Endothelial cell of umbilical vein (primary cell): ENCODE results near the gene COG2.

Experiments
- EZH2 ChIP-seq: IDR thresholded peaks from 2 replicates; pipeline ENCODE4 v1.6.1; 2012; ENCODE audit warnings: borderline replicate concordance, low read depth, mild to moderate bottlenecking, moderate library complexity, low read length, inconsistent platforms; ENCODE audit not compliant: severe bottlenecking
- FOS ChIP-seq: IDR thresholded peaks from 2 replicates; pipeline ENCODE4 v1.6.1; 2011; ENCODE audit warnings: mild to moderate bottlenecking, low read length, moderate library complexity, borderline replicate concordance; ENCODE audit not compliant: insufficient read depth
- GATA2 ChIP-seq: IDR thresholded peaks from 2 replicates; pipeline ENCODE4 v1.7.0; 2011; ENCODE audit warnings: low read depth, mild to moderate bottlenecking, moderate library complexity, mixed read lengths, low read length; ENCODE audit not compliant: insufficient read length, insufficient read depth
- JUN ChIP-seq: IDR thresholded peaks from 2 replicates; pipeline ENCODE4 v1.6.1; 2011; ENCODE audit warnings: borderline replicate concordance, low read depth; ENCODE audit not compliant: insufficient read length, insufficient read depth
- MAX ChIP-seq: IDR thresholded peaks from 2 replicates; pipeline ENCODE4 v1.6.1; 2011; ENCODE audit not compliant: insufficient read depth, insufficient read length
- MYC ChIP-seq: IDR thresholded peaks from one replicate; pipeline ENCODE4 v1.6.1; 2011; ENCODE audit warnings: mild to moderate bottlenecking, low read depth, low read length
- POLR2A ChIP-seq: IDR thresholded peaks from 2 replicates; pipeline ENCODE4 v1.6.1; 2012; ENCODE audit warnings: low read depth, mild to moderate bottlenecking, control low read depth, low read length
- POLR2AphosphoS5 ChIP-seq: IDR thresholded peaks from 2 replicates; pipeline ENCODE4 v1.6.1; 2012; ENCODE audit warnings: low read depth, mild to moderate bottlenecking, control low read depth, low read length, moderate library complexity; ENCODE audit not compliant: insufficient read depth
- TF ChIP-seq, protein P1 (sequence below), 2 donors: IDR thresholded peaks; 1 replicate in 1 of 2; 2 replicates in 1 of 2; pipeline ENCODE4 v1.5.1; 2011; ENCODE audit warnings: low read length in 2 of 2, mild to moderate bottlenecking in 2 of 2, moderate library complexity in 2 of 2, control low read depth in 1 of 2, inconsistent platforms in 1 of 2, low read depth in 1 of 2; ENCODE audit not compliant: insufficient read depth in 1 of 2; ENCODE audit errors: extremely low read depth in 1 of 2

DNA sequence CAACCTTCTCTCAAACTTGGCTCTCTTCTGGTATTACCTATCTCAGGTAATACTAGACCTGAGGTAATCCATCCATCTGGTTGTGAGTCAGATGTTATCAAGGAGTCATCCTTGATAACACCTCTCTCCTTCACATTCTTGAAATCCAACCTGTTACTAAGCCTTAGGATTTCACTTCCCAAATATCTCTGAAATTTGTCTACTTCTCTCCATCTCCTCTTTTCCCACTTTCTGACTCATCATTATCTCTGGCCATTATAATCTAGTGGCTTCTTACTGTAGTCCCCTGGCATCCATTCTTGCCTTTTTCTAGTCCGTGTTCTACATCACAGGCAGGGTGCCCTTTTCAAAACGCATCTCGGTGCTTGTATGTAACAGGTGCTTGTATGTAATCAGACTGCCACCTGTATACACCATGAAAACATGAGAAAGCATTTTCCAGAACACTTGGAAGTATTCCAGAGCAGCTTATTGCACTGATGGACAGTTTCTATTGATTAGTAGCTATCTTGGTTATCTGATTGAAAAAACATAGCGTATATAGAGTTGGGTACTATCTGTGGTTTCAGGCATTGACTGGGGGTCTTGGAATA lies 4.5 kb downstream of the COG2 start:
- TF ChIP-seq, protein P1, sequence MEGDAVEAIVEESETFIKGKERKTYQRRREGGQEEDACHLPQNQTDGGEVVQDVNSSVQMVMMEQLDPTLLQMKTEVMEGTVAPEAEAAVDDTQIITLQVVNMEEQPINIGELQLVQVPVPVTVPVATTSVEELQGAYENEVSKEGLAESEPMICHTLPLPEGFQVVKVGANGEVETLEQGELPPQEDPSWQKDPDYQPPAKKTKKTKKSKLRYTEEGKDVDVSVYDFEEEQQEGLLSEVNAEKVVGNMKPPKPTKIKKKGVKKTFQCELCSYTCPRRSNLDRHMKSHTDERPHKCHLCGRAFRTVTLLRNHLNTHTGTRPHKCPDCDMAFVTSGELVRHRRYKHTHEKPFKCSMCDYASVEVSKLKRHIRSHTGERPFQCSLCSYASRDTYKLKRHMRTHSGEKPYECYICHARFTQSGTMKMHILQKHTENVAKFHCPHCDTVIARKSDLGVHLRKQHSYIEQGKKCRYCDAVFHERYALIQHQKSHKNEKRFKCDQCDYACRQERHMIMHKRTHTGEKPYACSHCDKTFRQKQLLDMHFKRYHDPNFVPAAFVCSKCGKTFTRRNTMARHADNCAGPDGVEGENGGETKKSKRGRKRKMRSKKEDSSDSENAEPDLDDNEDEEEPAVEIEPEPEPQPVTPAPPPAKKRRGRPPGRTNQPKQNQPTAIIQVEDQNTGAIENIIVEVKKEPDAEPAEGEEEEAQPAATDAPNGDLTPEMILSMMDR (IDR thresholded peaks at IDR 0.05; ENCODE audit: extremely low read depth in 1 of 2, insufficient read depth in 1 of 2, low read depth in 1 of 2, low read length in 2 of 2), result no peak
- TF ChIP-seq EZH2 (no peak), POLR2A (no peak), POLR2AphosphoS5 (no peak), JUN (no peak), MAX (no peak), GATA2 (no peak), MYC (no peak), FOS (no peak)
